Inferior parietal cortex (tissue), 1 donor: Measurements from ENCODE around the gene PTPRB.

Experiments used
- DNase-seq: peaks from one replicate; pipeline ENCODE4 v3.0.0-alpha.2; 2016; ENCODE audit errors: extremely low spot score

The PTPRB gene

GRCh38 chr12:70637303-70638085, at the start of gene PTPRB:
Gene PTPRB (minus strand): TSS chr12:70637429. CDS start chr12:70637395, 34 bp downstream.
- no peak for DNase-seq

- DNase-seq: no peak
Observed at GRCh38 chr12:70686907-70687306, 49.7 kb upstream of the PTPRB start.

- no peak for DNase-seq
Observed at GRCh38 chr12:70686299-70686698, 49.1 kb upstream of the PTPRB start.

GRCh38 chr12:70683976-70684375, 46.7 kb upstream of the PTPRB start:
- DNase-seq: no peak

GRCh38 chr12:70671698-70672097, 34.5 kb upstream of the PTPRB start:
- no peak for DNase-seq

GRCh38 chr12:70670948-70671347, 33.7 kb upstream of the PTPRB start:
- no peak for DNase-seq

GRCh38 chr12:70667253-70667652, 30.0 kb upstream of the PTPRB start:
- DNase-seq: no peak

- no peak for DNase-seq
Observed at GRCh38 chr12:70666364-70666763, 29.1 kb upstream of the PTPRB start.

- peak; percentile 66 for DNase-seq
Observed at GRCh38 chr12:70664465-70664881, 27.2 kb upstream of the PTPRB start.

GRCh38 chr12:70663838-70664237, 26.6 kb upstream of the PTPRB start:
- DNase-seq: peak; percentile 25

- peak; percentile 57 for DNase-seq
Observed at GRCh38 chr12:70661466-70662161, 24.4 kb upstream of the PTPRB start.

- DNase-seq: peak; percentile 31
Observed at GRCh38 chr12:70660620-70661219, 23.5 kb upstream of the PTPRB start.

- no peak for DNase-seq
Observed at GRCh38 chr12:70660002-70660604, 22.9 kb upstream of the PTPRB start.

GRCh38 chr12:70659077-70659606, 21.9 kb upstream of the PTPRB start:
- no peak for DNase-seq

GRCh38 chr12:70657616-70658286, 20.5 kb upstream of the PTPRB start:
- DNase-seq: peak; percentile 72

- no peak for DNase-seq
Observed at GRCh38 chr12:70652451-70652850, 15.2 kb upstream of the PTPRB start.

GRCh38 chr12:70648831-70649230, 11.6 kb upstream of the PTPRB start:
- DNase-seq: no peak

GRCh38 chr12:70648191-70648590, 11.0 kb upstream of the PTPRB start:
- DNase-seq: no peak

- DNase-seq: no peak
Observed at GRCh38 chr12:70646850-70647249, 9.6 kb upstream of the PTPRB start.

- DNase-seq: no peak
Observed at GRCh38 chr12:70645494-70646317, 8.5 kb upstream of the PTPRB start.

GRCh38 chr12:70644861-70645260, 7.6 kb upstream of the PTPRB start:
- DNase-seq: no peak
